DMS 273 treated with DMSO at 0.1 percent for 48 hours (cell line): ENCODE results near the gene PPTC7.
"Not testable (repeated sequence)": the region's sequence is repeated elsewhere in the genome, so short reads cannot be mapped to it uniquely, and the experiment has no call there.

Experiments
- DNase-seq: peaks from one replicate; lab custom pipeline; 2025; lab: John Stamatoyannopoulos, UW

The PPTC7 gene

GRCh38 chr12:110585231-110585799, 2.2 kb upstream of the PPTC7 start:
- no peak for DNase-seq

- DNase-seq, result no peak
Measured at GRCh38 chr12:110582276-110583136, 612 bp downstream of the PPTC7 start.

GRCh38 chr12:110581931-110582275, 1.2 kb downstream of the PPTC7 start:
- DNase-seq, result no peak

- no peak for DNase-seq
Measured at GRCh38 chr12:110579535-110580253, 3.4 kb downstream of the PPTC7 start.

- no peak for DNase-seq
Measured at GRCh38 chr12:110578694-110579534, 4.2 kb downstream of the PPTC7 start.

- no peak for DNase-seq
Measured at GRCh38 chr12:110577864-110578693, 5.0 kb downstream of the PPTC7 start.

GRCh38 chr12:110576504-110576903, 6.6 kb downstream of the PPTC7 start:
- DNase-seq, result no peak

GRCh38 chr12:110575326-110575725, 7.8 kb downstream of the PPTC7 start:
- DNase-seq, result no peak

GRCh38 chr12:110574717-110575230, 8.3 kb downstream of the PPTC7 start:
- not testable (repeated sequence) for DNase-seq

GRCh38 chr12:110574044-110574443, 9.1 kb downstream of the PPTC7 start:
- DNase-seq, result no peak

GRCh38 chr12:110570798-110571197, 12.3 kb downstream of the PPTC7 start:
- not testable (repeated sequence) for DNase-seq

GRCh38 chr12:110569838-110570237, 13.3 kb downstream of the PPTC7 start:
- not testable (repeated sequence) for DNase-seq

- no peak for DNase-seq
Measured at GRCh38 chr12:110568752-110569151, 14.4 kb downstream of the PPTC7 start.

- no peak for DNase-seq
Measured at GRCh38 chr12:110566993-110567392, 16.1 kb downstream of the PPTC7 start.

- no peak for DNase-seq
Measured at GRCh38 chr12:110565894-110566871, 16.9 kb downstream of the PPTC7 start.

GRCh38 chr12:110564471-110564991, 18.6 kb downstream of the PPTC7 start:
- DNase-seq, result no peak

GRCh38 chr12:110563702-110564470, 19.2 kb downstream of the PPTC7 start:
- DNase-seq, result no peak

- not testable (repeated sequence) for DNase-seq
Measured at GRCh38 chr12:110562386-110562785, 20.7 kb downstream of the PPTC7 start.
